ENCODE results near the gene UBE2J2.

GRCh38 chr1:1322418-1322817 is 48.8 kb upstream of the UBE2J2 start:
- TF ChIP-seq POLR2A (IDR thresholded peaks at IDR 0.05; ENCODE audit: low read length) (no peak), GATA1 (IDR thresholded peaks at IDR 0.05; ENCODE audit: low read depth, low read length) (no peak)
